Fibroblast of skin of scalp (primary cell): ENCODE results near the gene OR1J4. TPM values are rescaled to one million over a fixed set of nuclear protein-coding genes. Genes with fewer than 3 reads are reported as not detected.
"Not testable (repeated sequence)": the region's sequence is repeated elsewhere in the genome, so short reads cannot be mapped to it uniquely, and the experiment has no call there.

ENCODE experiments used
- DNase-seq: peaks from one replicate; pipeline ENCODE4 v3.0.0-alpha.2; 2013
- polyA plus RNA-seq, 2 experiments: library from polyadenylated mRNA; unstranded; fragments of 120-200 nt; gene quantifications; one replicate each; pipeline ENCODE4 v1.2.1, GENCODE V29; 2013; ENCODE audit not compliant: insufficient read length in 2 of 2

The OR1J4 gene, protein sequence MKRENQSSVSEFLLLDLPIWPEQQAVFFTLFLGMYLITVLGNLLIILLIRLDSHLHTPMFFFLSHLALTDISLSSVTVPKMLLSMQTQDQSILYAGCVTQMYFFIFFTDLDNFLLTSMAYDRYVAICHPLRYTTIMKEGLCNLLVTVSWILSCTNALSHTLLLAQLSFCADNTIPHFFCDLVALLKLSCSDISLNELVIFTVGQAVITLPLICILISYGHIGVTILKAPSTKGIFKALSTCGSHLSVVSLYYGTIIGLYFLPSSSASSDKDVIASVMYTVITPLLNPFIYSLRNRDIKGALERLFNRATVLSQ
- not detected for polyA plus RNA-seq (2013, experiment 1 of 2; ENCODE audit: insufficient read length)
- polyA plus RNA-seq (2013, experiment 2 of 2; ENCODE audit: insufficient read length), result not detected

DNA sequence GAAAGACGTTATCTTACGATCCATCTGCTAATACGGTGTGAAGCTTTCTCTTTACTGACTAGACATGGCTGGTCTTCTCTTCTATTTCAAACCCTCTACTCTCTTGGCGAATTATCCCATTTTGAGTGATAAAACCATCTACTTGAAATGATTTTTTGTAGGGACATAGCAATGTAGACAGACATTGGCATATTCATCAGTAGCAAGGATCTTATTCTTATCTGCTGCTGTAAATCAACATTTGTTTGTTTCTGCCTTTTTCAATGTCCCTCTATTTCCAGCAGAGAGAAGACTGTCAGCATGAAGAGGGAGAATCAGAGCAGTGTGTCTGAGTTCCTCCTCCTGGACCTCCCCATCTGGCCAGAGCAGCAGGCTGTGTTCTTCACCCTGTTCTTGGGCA, at the start of gene OR1J4:
Gene OR1J4, plus strand, starts transcription at position 301 of the 400 bp plus-strand sequence. Its CDS starts 0 bp downstream, at position 301.
- DNase-seq, result no peak

DNA sequence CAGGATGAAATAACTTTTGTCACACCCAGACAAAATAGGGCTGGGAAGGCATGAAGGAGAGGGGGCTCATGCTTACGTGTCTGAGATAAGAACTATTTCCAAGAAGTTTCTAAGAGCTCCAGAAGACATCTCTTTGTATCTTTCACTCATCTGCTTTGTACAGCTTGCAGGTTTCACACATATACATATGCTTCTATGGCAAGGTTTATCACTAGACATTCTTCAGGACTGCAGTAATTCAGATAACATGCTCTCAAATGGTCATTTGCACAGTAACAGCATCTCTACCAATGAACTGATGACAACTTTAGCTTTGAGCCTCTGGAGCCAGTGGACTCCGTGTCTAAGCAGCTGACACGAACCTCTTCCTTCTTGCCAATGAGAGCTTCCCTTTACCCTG, 44.4 kb upstream of the OR1J4 start:
- no peak for DNase-seq

DNA sequence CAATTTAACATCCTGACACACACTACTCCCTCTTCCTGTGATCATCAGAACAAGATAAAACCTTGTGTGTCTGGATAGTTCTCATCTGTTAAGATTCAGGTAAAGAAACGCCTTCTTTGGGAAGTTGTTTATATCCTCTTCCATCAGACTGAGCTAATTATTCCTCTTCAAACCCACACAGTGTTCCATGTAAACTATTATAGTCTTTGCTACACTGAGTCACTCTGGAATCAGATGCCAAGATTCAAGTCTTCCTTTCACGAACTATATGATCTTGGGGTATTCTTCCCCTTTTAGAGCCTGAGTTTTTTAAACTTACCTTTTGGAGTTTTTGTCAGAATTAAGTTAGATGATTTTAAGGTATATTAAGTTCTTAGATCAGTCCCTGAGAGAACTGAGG, 43.2 kb upstream of the OR1J4 start:
- no peak for DNase-seq

DNA sequence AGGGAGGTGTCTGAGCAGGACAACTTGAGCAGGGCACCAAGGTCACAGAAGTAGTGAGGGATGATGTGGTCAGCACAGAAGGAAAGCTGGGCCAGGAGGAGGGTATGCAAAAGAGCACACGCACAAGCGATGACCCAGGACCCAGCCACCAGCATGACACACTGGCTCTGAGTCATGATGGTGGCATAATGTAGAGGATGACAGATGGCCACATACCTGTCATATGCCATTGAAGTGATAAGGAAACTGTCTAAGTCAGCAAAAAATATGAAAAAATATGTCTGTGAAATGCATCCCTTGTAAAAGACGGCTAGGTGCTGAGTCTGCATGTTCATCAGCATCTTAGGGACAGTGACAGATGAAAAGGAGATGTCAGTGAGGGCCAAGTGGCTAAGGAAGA, 41.6 kb upstream of the OR1J4 start:
- DNase-seq, result no peak

DNA sequence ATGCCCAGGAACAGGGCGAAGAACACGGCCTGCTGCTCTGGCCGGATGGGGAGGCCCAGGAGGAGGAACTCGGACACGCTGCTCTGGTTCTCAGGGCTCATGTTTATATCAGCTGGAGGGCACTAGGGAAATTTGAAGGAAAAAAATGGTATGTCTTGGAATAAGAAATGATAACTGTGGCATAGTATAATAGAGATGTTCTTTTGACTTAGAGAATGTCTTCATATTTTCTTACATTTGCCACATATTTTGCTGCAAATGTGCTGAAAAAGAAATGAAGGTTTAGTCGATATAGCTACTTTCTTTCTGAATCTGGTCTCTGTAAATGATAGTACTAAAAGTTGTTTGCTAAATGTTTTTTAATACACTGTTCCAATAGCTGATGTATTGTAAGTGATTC, 41.1 kb upstream of the OR1J4 start, which contains the start of gene OR1J1:
Gene OR1J1, minus strand, starts transcription at position 101 of the 400 bp plus-strand sequence. Its CDS starts 0 bp downstream, at position 101.
- DNase-seq, result no peak

DNA sequence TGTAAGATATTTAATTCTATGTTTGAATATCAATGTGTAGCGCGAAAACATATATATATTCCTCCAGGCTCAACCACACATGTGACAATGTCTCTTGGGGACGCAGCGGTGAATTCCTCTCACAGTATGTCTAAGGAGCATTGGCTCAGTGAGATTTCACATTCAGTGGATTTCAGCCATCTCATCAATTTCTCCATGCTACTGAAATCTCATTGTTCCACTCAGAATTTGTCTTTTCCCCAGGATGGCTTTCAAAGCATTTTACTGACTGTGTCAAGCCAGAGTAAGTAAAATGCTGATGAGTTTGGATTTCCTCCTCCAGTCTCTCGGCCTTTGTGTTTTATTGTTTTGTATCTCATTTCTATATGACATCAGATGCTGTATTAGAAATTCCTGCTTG, 39.9 kb upstream of the OR1J4 start:
- DNase-seq, result no peak

DNA sequence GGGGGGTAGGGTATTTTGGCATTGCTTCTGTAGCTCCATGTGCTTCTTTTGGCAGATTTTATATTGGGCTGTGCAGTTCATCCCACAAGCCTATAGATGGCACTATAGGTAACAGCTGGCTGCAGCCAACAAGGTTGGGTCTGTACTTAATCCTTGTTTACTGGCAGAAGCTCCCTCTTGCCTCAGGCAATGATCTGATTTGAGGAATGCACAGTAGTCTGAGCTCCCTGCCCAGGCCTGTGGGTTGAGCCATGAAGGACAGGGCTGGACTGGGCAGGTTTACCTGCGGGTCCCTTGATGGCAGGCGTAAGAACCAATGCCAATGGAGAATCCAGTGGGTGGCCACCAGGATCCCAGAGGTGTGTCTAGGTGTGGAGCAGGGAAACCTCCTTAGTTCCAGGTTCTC, 20.1 kb upstream of the OR1J4 start:
- peak; percentile 43 for DNase-seq

DNA sequence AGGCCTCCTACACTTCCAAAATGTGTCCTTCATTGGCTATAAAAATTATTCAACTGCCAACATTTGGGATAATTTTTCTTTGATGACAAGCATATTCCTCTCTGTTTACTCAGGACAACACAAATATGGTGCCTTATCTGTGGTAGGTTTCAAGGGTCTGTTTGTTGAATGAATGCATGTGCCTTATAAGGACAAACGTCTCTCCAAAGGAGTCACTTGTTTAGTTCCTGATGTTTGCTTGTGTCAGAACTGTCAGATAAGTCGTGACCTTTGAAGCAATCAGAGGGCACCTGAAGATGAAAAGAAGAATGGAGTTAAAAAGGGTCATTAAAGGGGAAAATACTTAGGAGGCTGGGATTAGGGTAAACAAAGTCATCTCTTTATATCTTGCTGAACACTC, 12.0 kb upstream of the OR1J4 start:
- no peak for DNase-seq

DNA sequence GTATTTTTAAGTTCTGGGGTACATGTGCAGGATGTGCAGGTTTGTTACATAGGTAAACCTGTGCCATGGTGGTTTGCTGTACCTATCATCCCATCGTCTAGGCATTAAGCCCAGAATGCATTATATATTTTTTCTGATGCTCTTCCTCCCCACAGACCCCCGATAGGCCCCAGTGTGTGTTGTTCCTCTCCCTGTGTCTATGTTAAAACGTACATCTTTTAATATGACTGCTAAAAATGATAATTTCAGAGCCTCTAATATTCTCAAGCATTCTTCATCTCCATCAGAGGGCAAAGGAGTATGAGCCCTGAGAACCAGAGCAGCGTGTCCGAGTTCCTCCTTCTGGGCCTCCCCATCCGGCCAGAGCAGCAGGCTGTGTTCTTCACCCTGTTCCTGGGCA, 8.4 kb upstream of the OR1J4 start, which contains the start of gene OR1J2:
Gene OR1J2, plus strand, starts transcription at position 301 of the 400 bp plus-strand sequence. Its CDS starts 0 bp downstream, at position 301.
- no peak for DNase-seq

DNA sequence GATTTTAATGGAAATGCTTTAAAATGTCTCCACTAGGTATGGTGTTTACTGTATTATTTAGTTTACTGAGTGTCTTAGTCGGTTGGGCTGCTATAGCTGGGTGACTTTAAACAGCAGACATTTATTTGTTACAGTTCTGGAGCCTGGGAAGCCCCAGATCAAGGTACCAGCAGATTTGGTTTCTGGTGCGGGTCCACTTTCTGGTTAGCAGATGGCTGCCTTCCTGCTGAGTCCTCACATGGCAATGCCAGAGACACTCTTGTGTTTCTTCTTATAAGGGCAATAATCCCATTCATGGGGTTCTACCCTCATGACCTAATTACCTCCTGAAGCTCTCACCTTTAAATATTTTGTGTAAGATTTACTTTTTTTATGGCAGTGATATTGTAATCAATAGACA, 715 bp upstream of the OR1J4 start:
- DNase-seq, result no peak

DNA sequence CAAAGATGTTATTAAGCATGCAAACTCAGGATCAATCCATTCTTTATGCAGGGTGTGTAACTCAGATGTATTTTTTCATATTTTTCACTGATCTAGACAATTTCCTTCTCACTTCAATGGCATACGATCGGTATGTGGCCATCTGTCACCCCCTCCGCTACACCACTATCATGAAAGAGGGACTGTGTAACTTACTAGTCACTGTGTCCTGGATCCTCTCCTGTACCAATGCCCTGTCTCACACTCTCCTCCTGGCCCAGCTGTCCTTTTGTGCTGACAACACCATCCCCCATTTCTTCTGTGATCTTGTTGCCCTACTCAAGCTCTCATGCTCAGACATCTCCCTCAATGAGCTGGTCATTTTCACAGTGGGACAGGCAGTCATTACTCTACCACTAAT, 435 bp downstream of the OR1J4 start:
- no peak for DNase-seq

DNA sequence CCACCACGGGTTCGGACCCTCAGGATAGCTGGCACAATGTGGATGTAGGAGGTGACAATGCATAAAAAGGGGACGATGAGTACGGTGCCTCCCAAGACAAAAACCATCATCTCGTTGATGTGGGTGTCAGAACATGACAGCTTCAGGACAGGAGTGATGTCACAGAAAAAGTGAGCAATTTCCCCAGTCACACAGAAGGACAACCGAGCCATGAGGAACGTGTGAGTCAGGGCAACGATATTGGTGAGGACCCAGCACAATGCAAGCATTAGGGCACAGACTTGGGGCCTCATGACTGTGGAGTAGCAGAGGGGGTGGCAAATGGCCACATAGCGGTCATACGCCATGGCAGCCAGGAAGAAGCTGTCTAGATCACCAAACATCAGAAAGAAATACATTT, 7.7 kb downstream of the OR1J4 start:
- no peak for DNase-seq

DNA sequence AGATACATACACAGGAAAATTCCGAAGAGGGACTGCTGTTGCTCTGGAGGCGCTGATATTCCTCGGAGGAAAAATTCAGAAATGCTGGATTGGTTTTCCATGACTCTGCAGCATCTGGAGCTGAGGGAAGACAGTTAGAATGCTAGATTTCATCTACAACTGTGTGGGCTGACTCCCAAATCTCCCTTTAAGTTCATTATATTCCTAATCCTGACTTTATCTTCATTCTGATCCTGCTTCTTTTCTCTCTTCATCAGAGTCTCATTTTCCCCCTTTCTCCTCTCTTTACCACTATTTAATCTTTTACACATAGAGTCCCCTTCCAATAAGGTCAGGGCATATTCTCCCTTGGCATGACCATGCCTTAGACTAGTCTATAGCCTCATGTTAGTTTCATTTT, 8.3 kb downstream of the OR1J4 start, which contains the start of gene OR1N1:
Gene OR1N1, minus strand, starts transcription at position 101 of the 400 bp plus-strand sequence. Its CDS starts 0 bp downstream, at position 101.
- DNase-seq, result no peak

DNA sequence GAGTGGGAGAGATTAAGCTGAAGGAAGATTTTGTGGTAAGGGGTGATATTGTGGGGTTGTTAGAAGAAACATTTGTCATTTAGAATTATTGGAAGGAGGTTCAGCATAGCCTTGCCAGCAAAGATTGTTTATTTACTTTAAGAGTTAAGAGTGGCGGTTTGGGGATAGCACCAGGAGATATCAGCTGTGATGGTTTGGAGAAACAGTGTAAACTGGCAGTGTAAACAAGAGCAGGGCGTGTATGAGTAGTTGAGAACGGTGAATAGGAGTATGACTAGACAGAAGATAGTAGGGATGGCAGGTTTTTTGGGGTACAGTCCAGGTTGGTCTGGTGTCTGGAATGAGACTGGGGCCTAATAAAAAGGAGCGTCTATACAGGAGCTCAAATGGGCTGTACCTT, 12.2 kb downstream of the OR1J4 start:
- not testable (repeated sequence) for DNase-seq

DNA sequence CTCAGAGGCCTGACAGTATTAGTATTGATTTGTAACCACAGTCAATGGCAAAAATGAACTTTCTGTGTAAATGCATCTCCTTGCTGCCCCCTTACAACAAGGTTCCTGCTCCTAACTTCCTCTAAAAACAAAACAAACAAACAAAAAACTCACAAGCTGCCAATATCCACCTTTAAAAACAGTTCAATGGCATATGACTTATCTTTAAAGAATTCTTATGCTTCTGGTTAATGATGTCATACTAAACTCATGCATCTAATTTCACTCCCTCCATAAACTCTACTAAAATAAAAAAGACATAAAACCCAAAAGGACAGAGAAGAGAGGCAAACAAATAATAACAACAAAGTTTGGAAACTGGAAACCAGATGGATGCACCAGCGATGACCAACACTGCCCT, 17.2 kb downstream of the OR1J4 start:
- no peak for DNase-seq

DNA sequence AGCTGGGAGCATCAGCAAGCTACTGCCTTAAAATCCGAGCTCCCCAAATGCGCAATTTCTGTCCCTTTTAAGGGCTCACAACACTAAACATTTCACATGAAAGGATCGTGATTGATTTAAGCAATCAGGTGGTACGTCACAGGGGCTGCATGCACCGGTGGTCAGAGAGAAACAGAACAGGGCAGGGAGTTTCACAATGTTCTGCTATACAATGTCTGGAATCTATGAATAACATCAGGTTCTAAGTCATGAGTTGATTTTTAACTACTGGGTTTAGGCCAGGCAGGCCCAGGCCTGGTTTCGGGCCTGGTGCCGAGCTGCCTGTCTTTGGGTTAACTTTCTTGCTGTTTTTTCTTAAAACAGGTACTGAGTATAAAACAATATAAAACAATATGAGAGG, 18.1 kb downstream of the OR1J4 start:
- not testable (repeated sequence) for DNase-seq

DNA sequence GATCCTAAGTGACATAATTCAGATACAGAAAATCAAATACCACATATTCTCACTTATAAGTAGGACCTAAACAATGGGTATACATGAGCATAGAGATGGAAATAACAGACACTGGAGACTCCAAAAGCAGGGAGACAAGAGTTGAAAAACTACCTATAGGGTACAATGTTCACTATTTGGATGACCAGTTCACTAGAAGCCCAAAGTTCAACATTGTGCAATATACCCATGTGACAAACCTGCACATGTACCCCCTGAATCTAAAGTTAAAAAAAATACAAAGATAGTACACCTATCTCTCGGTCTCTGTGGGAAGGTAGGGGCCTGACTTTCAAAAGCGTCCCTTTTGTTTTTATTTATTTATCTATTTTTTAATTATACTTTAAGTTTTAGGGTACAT, 19.8 kb downstream of the OR1J4 start:
- DNase-seq, result no peak

DNA sequence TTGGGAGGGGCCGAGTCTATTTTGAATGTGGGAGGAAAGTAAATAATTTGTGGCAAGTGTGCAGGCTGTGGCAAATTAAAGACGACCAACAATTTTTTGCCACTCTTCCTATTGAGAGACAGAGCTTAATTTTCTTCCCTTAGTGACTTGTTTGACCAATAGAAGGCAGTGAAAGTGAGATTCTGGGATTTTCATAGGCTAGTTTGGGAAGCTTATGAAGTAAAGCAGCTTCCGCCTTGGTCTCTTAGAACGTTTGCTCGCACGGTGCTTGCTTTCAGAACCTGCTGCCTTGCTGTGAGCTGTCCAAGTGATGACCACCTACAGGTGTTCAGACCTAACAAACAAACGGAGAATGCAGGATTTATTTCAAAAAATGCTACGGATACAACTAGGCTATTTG, 27.3 kb downstream of the OR1J4 start:
- DNase-seq, result no peak

DNA sequence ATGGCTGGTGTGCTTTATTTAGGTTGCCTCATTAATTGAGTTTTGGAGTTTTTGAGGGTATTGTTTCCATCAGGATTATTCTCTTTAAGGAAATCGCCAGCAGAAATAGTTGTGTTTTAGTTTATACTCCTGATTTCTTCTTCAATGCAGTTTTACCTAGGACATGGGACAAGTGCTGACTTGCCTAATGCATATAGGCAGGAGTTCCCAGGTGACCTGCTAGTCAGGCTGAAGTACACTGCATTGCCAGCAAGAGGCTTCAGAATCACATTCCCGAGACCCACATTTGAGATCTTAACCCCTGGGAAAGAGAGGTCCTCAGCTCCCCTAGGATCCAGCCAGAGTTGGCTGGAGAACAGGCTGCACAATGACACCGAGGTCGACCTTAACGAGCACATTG, 32.4 kb downstream of the OR1J4 start:
- DNase-seq, result no peak

DNA sequence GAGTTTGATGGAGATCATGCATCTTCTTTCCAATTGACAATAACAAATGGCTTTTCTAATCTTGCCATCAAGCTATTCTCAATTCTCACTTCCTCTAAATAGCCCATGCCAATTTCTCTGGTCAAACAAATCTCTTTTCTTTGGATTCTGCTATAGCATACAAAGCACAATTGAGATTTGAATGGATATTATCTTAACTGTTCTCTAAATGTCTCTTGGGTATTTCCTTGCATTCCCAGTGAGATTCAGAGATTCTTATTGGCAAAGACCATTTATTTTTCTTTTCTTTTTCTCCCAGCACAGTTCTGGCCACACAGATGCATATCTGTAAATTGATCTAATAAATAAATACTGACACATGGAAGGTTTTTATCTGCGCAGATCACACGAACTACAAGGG, 33.9 kb downstream of the OR1J4 start, which contains the start of gene OR1N2:
Gene OR1N2, plus strand, starts transcription at position 301 of the 400 bp plus-strand sequence. CDS start 100 bp downstream, outside the sequence.
- no peak for DNase-seq

DNA sequence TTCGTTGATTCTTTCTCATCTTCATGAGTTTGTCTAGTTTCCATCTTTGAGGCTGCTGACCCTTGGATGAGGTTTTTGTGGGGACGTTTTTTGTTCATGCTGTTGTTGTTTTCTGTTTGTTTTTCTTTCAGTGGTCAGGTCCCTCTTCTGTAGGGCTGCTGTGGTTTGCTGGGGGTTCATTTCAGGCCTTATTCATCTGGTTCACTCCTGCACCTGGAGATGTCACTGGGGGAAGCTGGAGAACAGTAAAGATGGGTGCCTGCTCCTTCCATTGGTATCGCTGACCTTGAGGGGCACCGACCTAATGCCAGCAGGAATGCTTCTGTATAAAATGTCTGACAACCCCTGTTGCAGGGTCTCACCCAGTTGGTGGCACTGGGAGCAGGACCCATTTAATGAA, 42.5 kb downstream of the OR1J4 start:
- DNase-seq, result no peak

DNA sequence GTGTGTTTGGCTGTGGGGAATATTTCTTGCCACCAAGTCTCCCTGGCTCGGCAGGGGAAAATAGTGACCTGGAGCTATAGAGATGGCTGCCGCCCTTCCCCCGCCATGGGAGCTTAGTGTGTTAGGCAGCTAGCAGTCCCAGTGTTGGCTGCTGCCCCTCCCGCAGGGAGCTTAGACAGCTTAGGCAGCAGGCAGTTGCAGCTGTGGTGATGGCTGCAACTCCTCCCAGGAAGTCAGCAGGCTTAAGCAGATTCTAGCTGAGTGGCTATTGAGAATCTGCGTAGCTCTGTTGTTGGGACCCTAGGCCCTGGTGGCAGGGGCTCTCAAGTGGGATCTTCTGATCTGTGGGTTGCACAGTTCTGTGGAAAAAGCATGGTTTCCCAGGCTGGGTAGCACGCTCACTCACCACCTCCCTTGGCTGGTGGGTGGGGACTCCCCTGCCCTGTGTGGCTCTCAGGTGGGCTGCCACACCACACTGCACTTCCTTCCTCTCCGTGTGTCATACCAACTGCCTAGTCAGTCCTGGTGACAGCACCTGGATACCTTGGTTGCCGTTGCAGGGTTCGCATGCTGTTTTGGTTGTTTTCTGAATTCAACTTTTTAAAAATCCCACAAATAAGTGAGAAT, 43.3 kb downstream of the OR1J4 start:
- DNase-seq, result no peak

DNA sequence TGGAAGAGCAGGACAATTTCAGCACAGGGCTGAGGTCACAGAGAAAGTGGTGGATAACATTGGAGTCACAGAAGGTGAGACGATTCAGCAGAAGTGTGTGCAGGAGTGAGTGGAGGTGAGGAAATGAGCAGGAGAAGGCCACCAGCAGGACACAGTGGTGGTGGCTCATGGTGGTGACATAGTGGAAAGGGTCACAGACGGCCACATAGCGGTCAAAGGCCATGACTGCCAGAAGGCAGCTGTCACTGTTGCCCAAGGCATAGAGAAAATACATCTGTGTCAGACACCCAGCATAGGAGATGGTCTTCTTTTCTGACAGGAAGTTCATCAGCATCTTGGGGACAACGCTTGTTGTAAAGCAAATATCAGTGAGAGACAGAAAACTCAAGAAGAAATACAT, 49.0 kb downstream of the OR1J4 start:
- DNase-seq, result no peak
